Uterus (tissue), 2 donors: ENCODE data around the gene EPHB2.

ENCODE experiments used
- POLR2A ChIP-seq, 2 donors: fragments of 450-650 bp; IDR thresholded peaks; one replicate each; pipeline ENCODE4 v1.6.1; 2016; ENCODE audit warnings: antibody characterized with exemption in 2 of 2, mild to moderate bottlenecking in 1 of 2, moderate library complexity in 1 of 2
- TF ChIP-seq, protein P1 (sequence below), 4 experiments: fragments of 200-600 bp in 2 of 4; fragments of 450-650 bp in 2 of 4; sonication (generic) in 2 of 4; IDR thresholded peaks; one replicate each; pipeline ENCODE4 v1.5.1; 2016 to 2019; ENCODE audit warnings: antibody characterized with exemption in 4 of 4, mild to moderate bottlenecking in 2 of 4, moderate library complexity in 1 of 4

DNA sequence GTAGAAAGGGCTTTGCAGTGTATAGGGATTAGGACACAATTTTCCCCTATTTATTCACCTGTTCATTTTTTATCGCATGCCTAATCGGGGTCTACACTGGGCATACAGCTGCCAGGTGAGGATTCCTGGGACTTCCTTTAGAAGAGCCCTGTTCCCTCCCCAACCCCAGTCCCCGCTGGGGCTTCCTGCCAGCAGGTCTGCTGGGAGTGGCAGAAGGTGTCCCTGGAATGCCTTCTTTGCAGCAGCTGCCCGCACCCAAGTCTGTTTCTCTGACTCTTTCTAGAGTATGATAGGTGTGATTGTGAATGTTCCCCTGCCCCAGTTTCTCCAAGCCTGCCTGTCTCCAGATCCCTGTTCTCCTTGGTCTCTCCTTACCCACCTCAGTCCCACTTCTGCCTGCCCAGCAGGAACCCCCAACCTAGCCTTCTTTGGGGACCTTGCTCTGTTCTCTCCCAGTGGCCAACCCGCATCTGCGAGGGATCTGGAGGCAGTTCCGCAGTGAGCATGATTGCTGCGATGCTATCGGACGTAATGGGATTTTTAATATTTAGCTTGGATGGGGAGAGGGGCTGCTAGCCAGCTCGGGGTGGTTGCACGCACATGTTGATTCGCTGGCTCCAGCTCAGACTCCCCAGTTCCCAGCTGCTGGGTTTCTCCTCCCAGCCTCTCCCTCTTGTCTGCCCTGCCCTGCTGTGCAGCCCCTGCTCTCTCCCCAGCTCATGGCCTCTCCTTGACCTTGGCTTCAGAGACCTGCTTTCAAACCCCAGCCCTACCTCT is 79.8 kb downstream of the EPHB2 start:
- TF ChIP-seq, protein P1, sequence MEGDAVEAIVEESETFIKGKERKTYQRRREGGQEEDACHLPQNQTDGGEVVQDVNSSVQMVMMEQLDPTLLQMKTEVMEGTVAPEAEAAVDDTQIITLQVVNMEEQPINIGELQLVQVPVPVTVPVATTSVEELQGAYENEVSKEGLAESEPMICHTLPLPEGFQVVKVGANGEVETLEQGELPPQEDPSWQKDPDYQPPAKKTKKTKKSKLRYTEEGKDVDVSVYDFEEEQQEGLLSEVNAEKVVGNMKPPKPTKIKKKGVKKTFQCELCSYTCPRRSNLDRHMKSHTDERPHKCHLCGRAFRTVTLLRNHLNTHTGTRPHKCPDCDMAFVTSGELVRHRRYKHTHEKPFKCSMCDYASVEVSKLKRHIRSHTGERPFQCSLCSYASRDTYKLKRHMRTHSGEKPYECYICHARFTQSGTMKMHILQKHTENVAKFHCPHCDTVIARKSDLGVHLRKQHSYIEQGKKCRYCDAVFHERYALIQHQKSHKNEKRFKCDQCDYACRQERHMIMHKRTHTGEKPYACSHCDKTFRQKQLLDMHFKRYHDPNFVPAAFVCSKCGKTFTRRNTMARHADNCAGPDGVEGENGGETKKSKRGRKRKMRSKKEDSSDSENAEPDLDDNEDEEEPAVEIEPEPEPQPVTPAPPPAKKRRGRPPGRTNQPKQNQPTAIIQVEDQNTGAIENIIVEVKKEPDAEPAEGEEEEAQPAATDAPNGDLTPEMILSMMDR (IDR thresholded peaks at IDR 0.05): no peak
- no peak for TF ChIP-seq POLR2A (IDR thresholded peaks at IDR 0.05)
